ENCODE data around the gene NKX2-3. TPM values are rescaled to one million over a fixed set of nuclear protein-coding genes. Genes with fewer than 3 reads are reported as not detected.
A peak's percentile ranks its signal among the peaks of the same experiment; 100 is the strongest.

Gene NKX2-3
- total and polyA plus RNA-seq, 2 of the 8 experiments (the other 6 are each of a cell fraction or from before 2014, with no cell fraction given) = not detected

DNA sequence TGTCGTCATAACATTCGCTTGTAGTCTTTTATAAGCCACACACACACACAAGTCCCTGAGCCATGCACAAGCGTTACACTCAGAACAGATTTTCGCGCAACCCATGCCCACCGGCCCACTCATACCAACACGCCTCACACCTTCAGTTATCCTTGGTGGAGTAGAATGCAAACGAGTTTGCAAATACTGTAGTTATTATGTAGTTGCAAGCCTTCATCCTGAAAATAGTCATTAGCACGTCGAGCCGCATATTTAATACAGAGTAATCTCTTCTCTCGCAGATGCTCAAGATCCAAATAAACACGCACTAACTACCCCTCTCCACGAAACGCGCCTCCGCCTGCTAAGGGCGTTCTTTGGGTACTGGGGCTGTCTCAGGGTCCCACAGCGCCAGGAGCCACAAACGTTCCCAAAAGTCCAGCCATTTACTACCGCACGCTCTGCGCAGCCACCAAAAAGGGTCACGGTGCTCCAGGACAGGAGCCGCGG, 1.8 kb downstream of the NKX2-3 start (continued):
- TF ChIP-seq SP2 (IDR thresholded peaks at IDR 0.05; ENCODE audit: low read length) = no peak
- TF ChIP-seq SUZ12 (IDR thresholded peaks at IDR 0.05; ENCODE audit: low read length) = peak; percentile 81
- no peak for TF ChIP-seq HDAC6 (IDR thresholded peaks at IDR 0.05; ENCODE audit: low read depth, low read length)
